Brain pericyte (primary cell): ENCODE results near the gene BRD1.

ENCODE experiments used
- DNase-seq: peaks from one replicate; pipeline ENCODE4 v3.0.0-alpha.2; 2012; ENCODE audit warnings: low read depth, low spot score

BRD1 gene

DNA sequence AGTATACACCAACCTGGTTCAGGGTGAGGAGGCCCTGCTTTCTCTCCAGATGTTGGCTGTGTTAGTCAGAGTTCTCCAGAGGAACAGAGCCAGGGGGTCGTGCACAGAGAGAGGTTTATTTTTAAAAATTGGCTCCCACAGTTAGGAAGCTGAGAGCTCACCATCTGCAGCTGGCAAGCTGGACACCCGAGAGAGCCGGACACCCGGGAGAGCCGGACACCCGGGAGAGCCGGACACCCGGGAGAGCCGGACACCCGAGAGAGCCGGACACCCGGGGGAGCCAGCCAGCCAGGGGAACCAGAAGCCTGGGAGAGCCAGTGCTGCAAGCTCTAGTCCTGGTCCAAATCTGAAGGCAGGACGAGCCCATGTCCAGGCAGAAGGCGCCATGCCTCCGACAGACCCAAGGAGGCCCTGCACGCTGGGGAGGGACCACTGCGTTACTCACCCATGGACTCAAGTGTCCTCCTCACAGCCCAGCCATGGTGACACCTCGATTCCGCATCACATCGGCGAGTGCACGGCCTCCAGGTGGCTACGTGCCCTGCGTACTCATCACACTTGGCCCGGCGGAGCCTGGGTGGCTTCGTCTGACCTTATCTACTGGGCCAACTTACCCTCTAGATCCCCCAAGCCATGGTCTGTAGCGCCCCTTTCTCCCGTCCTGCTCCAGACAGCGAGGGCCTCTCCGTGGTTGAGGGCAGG, 99.0 kb downstream of the BRD1 start:
- DNase-seq, result no peak

DNA sequence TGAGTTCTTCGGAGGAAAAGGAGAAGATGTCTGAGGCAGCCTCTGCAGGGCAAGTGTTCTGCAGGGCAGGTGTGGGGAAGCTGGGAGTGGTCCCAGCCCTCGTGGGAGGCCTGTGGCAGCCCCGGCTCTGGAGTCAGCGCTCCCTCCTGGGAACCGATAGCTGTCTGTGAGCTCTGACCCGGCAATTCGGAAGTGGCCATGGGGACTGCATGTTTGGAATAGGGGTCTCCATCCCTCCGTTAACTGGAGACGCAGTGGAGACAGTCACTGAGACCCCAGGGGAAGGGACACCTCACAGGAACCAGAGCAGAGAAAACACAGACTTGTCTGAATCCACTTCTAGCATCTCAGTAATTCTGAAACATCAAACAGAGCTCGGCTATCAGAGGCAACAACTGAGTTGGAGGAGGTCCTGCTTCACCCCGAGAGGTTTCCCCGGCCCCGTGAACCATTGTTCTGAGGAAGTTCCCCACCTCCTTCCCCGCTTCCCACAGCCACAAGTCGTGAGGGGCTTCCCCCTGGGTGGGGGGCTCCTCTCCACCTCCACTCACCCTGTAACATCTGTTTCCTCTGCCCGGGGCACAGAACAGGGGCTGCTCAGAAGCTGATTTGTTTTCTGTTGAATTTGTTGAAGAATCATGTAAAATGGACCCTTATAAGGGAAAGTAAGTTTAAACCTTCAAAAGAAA, 99.6 kb downstream of the BRD1 start:
- no peak for DNase-seq

DNA sequence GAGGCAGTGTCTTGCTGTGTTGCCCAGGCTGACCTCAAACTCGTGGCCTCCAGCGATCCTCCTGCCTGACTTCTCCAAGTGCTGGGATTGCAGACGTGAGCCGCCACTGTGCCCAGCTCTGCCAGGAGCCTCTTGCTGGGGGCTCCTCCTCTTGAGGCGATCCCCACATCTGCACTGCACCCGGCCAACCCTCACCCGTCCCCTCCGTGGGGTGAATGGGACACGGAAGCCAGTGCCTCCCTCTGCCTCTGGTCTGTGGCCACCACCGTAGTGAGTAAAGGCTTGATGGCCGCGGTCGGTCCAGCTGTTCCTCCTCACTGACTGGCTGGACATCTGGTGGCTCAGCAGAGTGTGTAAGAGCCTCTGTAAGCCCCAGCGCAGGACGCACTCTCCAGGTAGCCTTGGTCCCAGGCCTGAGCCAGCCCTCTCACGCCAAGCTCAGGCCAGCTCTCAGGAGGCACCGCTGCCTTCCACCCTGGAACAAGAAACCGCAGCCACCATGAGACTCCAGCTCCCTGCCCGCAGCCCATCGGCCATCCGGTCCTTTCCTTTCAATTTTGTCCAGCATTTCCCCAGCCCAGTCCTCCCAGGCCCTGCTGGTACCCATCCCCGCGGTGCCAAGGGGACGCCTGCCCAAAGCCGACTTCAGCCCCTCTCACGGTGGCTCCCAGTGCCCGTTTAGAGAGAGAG, 100.3 kb downstream of the BRD1 start:
- DNase-seq, result no peak

DNA sequence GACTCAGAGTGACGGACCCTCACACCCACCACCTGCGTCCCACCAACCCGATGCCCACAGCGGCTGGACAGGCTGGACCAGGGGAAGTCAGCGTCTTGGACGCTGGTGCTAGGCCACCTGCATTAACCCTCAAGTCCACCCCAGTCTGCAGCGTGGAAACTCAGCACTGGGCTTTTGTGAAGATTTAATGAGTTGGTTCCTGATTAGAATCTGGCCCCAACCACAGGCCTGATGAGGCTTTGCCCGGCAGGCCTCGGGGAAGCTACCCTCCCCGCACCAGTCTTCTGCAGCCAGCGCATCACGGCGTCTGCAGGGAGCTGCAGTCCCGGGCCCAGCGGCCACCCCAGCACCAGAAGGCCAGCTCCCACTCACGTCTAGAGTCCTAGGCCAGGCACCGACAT, 101.0 kb downstream of the BRD1 start:
- DNase-seq, result no peak

DNA sequence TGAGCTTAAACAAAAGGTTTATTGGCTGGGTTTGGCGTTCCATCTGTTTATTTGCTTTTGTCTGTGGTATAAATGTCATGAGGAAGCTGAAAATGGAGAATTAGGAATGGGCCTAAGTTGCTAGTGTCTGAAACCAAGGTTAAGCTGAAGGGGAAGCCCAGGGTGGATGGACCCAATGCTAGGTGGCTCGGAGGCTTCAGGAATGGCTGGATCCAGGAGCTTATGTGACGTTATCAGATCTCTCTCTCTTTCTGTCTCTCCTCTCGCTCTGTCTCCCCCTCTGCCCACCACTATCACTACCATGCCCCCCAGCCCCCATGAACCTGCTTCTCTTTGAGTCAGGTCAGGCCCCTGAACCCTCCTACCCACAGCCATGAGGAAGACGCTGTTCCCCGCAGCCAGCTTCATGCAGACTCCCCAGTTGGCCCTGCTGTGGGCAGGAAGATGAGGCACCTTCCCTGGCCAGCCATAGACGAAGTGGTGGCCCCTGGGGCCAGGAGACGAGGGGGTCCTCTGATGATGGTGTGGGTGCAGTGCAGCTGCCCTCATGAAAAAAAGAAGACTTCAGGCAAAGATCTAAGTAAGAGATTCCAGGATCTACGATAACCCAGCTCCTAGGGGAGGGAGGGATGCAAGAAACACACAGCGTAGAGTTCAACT, 101.5 kb downstream of the BRD1 start:
- no peak for DNase-seq

DNA sequence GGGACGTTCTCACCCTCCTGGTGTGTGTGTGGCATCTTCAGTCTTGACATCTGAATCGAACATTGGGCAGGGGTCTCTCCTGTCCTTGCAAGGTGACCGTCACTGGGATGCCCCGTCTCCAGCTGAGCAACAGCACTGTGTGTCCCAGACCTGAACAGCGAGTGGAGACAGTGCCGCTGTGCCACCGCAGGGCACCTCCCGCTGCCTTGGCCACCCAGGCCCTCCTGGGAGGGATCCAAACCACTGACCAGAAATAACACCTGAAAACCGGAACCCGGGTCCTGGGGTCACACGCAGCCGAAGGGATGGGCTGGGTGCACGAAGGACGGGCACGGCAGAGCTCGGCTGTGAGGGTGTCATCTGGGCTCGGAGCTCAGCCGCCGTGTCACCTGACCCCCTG, 102.2 kb downstream of the BRD1 start:
- DNase-seq, result no peak

DNA sequence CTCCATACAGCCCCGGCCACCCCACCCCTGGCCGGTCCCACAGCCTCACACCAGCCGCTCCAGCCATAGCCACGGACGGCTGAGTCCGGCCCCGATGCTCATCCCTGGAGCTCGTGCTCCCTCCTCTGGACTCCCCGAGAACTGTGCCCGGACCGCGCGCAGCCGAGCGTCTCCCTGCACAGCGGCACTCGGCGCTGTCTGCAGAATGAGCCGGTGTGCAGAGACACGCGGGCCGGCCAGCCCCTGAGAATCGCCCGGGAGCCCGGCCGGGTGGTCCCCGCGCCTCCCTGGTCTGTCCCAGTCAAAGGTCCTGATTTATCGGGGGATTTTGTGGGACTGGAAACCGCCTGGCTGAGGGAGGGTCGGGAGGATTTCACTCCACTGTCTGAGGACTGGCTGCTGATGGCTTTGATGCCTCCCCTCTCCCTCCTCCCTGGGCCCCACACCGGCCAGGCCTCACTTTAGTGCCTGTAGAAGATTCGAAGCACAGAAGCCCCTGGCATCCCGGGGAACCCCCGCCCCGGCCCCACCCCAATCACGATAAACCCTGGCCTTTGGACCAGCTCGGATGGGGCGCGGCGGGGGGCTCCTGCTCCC, 102.7 kb downstream of the BRD1 start:
- no peak for DNase-seq

DNA sequence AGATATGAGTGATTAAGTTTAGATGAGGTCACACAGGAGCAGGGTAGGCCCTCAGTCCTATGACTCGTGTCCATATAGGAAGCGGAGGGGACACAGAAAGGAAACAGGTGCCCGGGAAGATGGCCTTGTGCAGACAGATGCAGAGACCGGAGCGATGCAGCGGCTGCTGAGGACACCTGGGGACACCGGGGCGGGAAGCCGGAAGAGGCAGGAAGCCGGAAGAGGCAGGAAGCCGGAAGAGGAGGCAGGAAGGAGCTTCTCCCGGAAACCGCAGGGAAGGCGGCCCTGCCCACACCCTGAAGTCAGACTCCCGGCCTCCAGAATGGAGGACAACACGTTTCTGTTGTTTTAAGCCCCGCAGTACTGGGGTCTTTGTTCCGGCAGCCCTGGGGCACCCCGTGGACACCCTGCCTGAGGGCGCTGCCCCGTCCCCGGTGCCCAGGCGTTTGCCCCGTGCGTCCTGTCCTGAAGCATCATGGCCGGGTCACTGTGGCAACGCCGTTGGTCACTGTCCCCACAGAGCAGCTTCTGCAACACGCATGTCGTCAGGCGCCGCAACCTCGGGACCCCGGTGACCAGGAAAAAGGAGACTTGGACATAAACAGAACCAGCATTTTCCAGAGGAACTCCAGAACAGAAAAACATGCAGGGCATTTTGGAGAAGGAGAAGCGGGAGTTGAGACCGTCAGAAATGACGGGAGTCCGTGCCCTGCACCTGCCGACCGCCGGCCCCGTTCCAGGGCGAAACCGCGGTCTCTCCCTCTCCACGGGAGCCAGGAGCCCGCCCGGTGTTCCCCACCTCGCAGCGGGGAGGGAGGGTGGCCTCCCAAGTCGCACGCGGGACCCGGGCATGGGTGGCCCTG, 103.4 kb downstream of the BRD1 start:
- DNase-seq, result no peak

DNA sequence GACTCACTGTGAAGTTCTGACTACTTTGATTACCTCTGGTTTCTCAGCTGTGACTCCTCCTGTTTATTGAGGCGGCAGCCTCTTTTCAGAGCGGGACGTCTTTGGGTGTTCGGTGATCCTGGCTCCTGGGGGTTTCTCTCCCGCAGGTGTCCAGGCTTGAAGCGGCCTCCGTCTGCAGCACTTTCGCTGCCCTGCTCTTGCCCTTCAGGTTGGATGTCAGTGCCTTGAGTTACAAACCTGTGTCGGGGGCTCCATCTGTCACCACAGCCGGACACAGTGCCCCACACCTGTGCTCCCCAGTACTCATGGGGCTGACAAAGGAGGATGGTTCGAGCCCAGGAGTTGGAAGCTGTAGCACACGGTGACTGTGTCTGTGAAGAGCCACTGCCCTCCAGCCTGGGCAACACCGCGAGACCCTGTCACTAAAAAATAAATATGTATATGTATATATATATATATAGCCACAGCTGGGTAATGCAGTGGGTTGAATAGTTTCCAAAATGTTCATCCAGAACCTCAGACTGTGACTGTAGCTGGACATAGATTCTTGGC, 104.1 kb downstream of the BRD1 start:
- no peak for DNase-seq
